IMR-90 (cell line): ENCODE data around the gene RNF103. TPM values are rescaled to one million over a fixed set of nuclear protein-coding genes. Genes with fewer than 3 reads are reported as not detected.

Experiments
- ATAC-seq: fragments of 200-7000 bp; cut with Tn5 transposase; 2 replicates; pipeline ENCODE4 v1.9.1; 2020; ENCODE audit warnings: low read depth, mild to moderate bottlenecking, moderate library complexity
- BruUV-seq: library from RNA; stranded (reverse); fragments of 400-500 nt; replicated peaks from 2 replicates; lab custom pipeline; 2021; lab: Mats Ljungman, UMichigan
- CTCF ChIA-PET: fragments of 300-600 bp; formaldehyde crosslinking; extraction: SDS; loops from one replicate; lab custom pipeline; 2021; ENCODE audit warnings: antibody characterized with exemption; lab: Yijun Ruan, JAX
- POLR2A ChIA-PET: fragments of 300-600 bp; sonication (Branson Sonifier 250); formaldehyde crosslinking; loops from one replicate; lab custom pipeline; 2022; ENCODE audit warnings: antibody characterized with exemption; ENCODE audit not compliant: unreplicated experiment; lab: Charles Lee
- DNase-seq: peaks from one replicate; pipeline ENCODE4 v3.0.0; 2013
- H2AFZ ChIP-seq: replicated peaks from 2 replicates; pipeline ENCODE3; 2013; ENCODE audit warnings: low read length, mild to moderate bottlenecking; ENCODE audit not compliant: poor library complexity
- H2AK5ac ChIP-seq: 2 replicates; pipeline ENCODE4 v1.6.1; 2013; ENCODE audit warnings: low read depth, low read length, inconsistent platforms
- H2AK9ac ChIP-seq: replicated peaks from 2 replicates; pipeline ENCODE3; 2013; ENCODE audit warnings: mild to moderate bottlenecking, low read depth, low read length, moderate library complexity; ENCODE audit not compliant: poor library complexity
- H2BK120ac ChIP-seq: 2 replicates; pipeline ENCODE4 v1.6.1; 2013; ENCODE audit warnings: low read depth, low read length, inconsistent platforms
- H2BK15ac ChIP-seq: 3 replicates; pipeline ENCODE4 v1.6.1; 2013; ENCODE audit warnings: low read depth, low read length, inconsistent platforms
- H2BK20ac ChIP-seq: 2 replicates; pipeline ENCODE4 v1.6.1; 2013; ENCODE audit warnings: low read depth, mild to moderate bottlenecking, inconsistent platforms, low read length, moderate library complexity
- H2BK5ac ChIP-seq: 2 replicates; pipeline ENCODE4 v1.6.1; 2013; ENCODE audit warnings: mild to moderate bottlenecking, low read depth, low read length, inconsistent platforms; ENCODE audit not compliant: poor library complexity, severe bottlenecking
- H3K14ac ChIP-seq: replicated peaks from 2 replicates; pipeline ENCODE4 v1.6.1; 2013; ENCODE audit warnings: low read depth, low read length, inconsistent platforms
- H3K18ac ChIP-seq: 2 replicates; pipeline ENCODE4 v1.6.1; 2013; ENCODE audit warnings: low read depth, low read length, control low read depth
- H3K23ac ChIP-seq: 2 replicates; pipeline ENCODE4 v1.6.1; 2013; ENCODE audit warnings: low read depth, low read length, inconsistent platforms
- H3K27ac ChIP-seq: 2 replicates; pipeline ENCODE4 v1.5.1; 2013; ENCODE audit warnings: mild to moderate bottlenecking, control low read depth, low read length; ENCODE audit not compliant: insufficient read depth
- H3K27me3 ChIP-seq: 2 replicates; pipeline ENCODE4 v1.6.1; 2013; ENCODE audit warnings: low read length; ENCODE audit not compliant: control insufficient read depth, insufficient read depth
- H3K36me3 ChIP-seq: 2 replicates; pipeline ENCODE4 v1.6.1; 2013; ENCODE audit warnings: low read length, mixed read lengths; ENCODE audit not compliant: control insufficient read depth, insufficient read depth
- H3K4ac ChIP-seq: 2 replicates; pipeline ENCODE4 v1.6.1; 2013; ENCODE audit warnings: low read depth, low read length, inconsistent platforms
- H3K4me1 ChIP-seq: 2 replicates; pipeline ENCODE4 v1.6.1; 2013; ENCODE audit warnings: low read length, mixed read lengths; ENCODE audit not compliant: control insufficient read depth, insufficient read depth
- H3K4me2 ChIP-seq: 2 replicates; pipeline ENCODE4 v1.6.1; 2013; ENCODE audit warnings: low read depth, mild to moderate bottlenecking, control low read depth, low read length, moderate library complexity
- H3K4me3 ChIP-seq: 2 replicates; pipeline ENCODE4 v1.5.1; 2013; ENCODE audit warnings: low read depth, mild to moderate bottlenecking, control low read depth, low read length, moderate library complexity; ENCODE audit not compliant: insufficient read depth
- H3K56ac ChIP-seq: 2 replicates; pipeline ENCODE4 v1.6.1; 2013; ENCODE audit warnings: low read length, inconsistent platforms; ENCODE audit not compliant: insufficient read depth; ENCODE audit errors: extremely low read depth
- H3K79me1 ChIP-seq, 2 experiments: 2 replicates each; pipeline ENCODE4 v1.6.1; 2013; ENCODE audit warnings: low read length in 2 of 2, inconsistent platforms in 1 of 2, low read depth in 1 of 2
- H3K9ac ChIP-seq: 2 replicates; pipeline ENCODE4 v1.6.1; 2013; ENCODE audit warnings: low read depth, low read length, control low read depth
- H3K9me1 ChIP-seq: 2 replicates; pipeline ENCODE4 v1.6.1; 2013; ENCODE audit warnings: low read length, inconsistent platforms; ENCODE audit not compliant: insufficient read depth
- H3K9me3 ChIP-seq: 2 replicates; pipeline ENCODE4 v1.6.1; 2013; ENCODE audit warnings: low read length; ENCODE audit not compliant: control insufficient read depth, insufficient read depth
- H4K20me1 ChIP-seq: 2 replicates; pipeline ENCODE4 v1.6.1; 2013; ENCODE audit warnings: low read length, inconsistent platforms; ENCODE audit not compliant: insufficient read depth
- H4K5ac ChIP-seq: 2 replicates; pipeline ENCODE4 v1.6.1; 2013; ENCODE audit warnings: mild to moderate bottlenecking, low read depth, low read length, control low read depth
- H4K8ac ChIP-seq, 2 experiments: 2 replicates each; pipeline ENCODE4 v1.6.1; 2013; ENCODE audit warnings: low read depth in 2 of 2, low read length in 2 of 2, control low read depth in 1 of 2, inconsistent platforms in 1 of 2
- H4K91ac ChIP-seq: 2 replicates; pipeline ENCODE4 v1.6.1; 2013; ENCODE audit warnings: low read depth, low read length, inconsistent platforms; ENCODE audit not compliant: insufficient read depth
- BHLHE40 ChIP-seq: fragments of 150-350 bp; IDR thresholded peaks from 2 replicates; pipeline ENCODE4 v1.6.1; 2016; ENCODE audit warnings: mild to moderate bottlenecking, low read depth, low read length
- CEBPB ChIP-seq: IDR thresholded peaks from 2 replicates; pipeline ENCODE4 v1.6.1; 2012; ENCODE audit warnings: low read depth, low read length, improper control_type of control experiment
- CHD1 ChIP-seq: IDR thresholded peaks from 2 replicates; pipeline ENCODE4 v1.6.1; 2012; ENCODE audit warnings: low read depth, low read length, improper control_type of control experiment
- CTCF ChIP-seq: conservative IDR thresholded peaks from 2 replicates; pipeline ENCODE4 v1.5.1; 2012; ENCODE audit warnings: mild to moderate bottlenecking, low read depth, low read length, improper control_type of control experiment
- ELK1 ChIP-seq: fragments of 150-350 bp; IDR thresholded peaks from 2 replicates; pipeline ENCODE4 v1.6.1; 2016; ENCODE audit warnings: low read depth, mild to moderate bottlenecking, low read length, moderate library complexity, borderline replicate concordance
- FOS ChIP-seq: fragments of 150-350 bp; IDR thresholded peaks from 2 replicates; pipeline ENCODE4 v1.6.1; 2016; ENCODE audit warnings: low read depth, low read length
- MAFK ChIP-seq: IDR thresholded peaks from 2 replicates; pipeline ENCODE4 v1.6.1; 2012; ENCODE audit warnings: low read depth, low read length, improper control_type of control experiment
- MAZ ChIP-seq: IDR thresholded peaks from 2 replicates; pipeline ENCODE4 v1.6.1; 2012; ENCODE audit warnings: low read depth, mild to moderate bottlenecking, low read length, improper control_type of control experiment, moderate library complexity, borderline replicate concordance
- MXI1 ChIP-seq: IDR thresholded peaks from 2 replicates; pipeline ENCODE4 v1.6.1; 2012; ENCODE audit warnings: low read depth, mild to moderate bottlenecking, low read length, moderate library complexity, borderline replicate concordance
- NFE2L2 ChIP-seq: fragments of 150-350 bp; IDR thresholded peaks from 2 replicates; pipeline ENCODE4 v1.6.1; 2016; ENCODE audit warnings: low read depth, mild to moderate bottlenecking, low read length
- POLR2A ChIP-seq: IDR thresholded peaks from 2 replicates; pipeline ENCODE4 v1.6.1; 2012; ENCODE audit warnings: mild to moderate bottlenecking, low read depth, low read length
- RAD21 ChIP-seq: IDR thresholded peaks from 2 replicates; pipeline ENCODE4 v1.6.1; 2012; ENCODE audit warnings: low read length, improper control_type of control experiment
- RCOR1 ChIP-seq: IDR thresholded peaks from 2 replicates; pipeline ENCODE4 v1.6.1; 2012; ENCODE audit warnings: mild to moderate bottlenecking, low read length, improper control_type of control experiment; ENCODE audit not compliant: insufficient replicate concordance
- RFX5 ChIP-seq: IDR thresholded peaks from 2 replicates; pipeline ENCODE4 v1.8.0; 2012; ENCODE audit warnings: low read depth, mild to moderate bottlenecking, low read length, moderate library complexity
- SMC3 ChIP-seq: fragments of 150-350 bp; IDR thresholded peaks from 2 replicates; pipeline ENCODE4 v1.6.1; 2016; ENCODE audit warnings: low read depth, mild to moderate bottlenecking, antibody characterized with exemption, low read length, moderate library complexity
- WGBS, 2 experiments: methylation state at CpG; one replicate each; pipeline versions ENCODE4 v1.1.5 to v1.1.7; 2013; ENCODE audit warnings: missing lambda C conversion rate in 2 of 2; ENCODE audit not compliant: insufficient read length in 1 of 2; ENCODE audit errors: extremely low coverage in 2 of 2; 5-methylcytosine and 5-hydroxymethylcytosine counted together
- dilution Hi-C: fragments of 300-500 bp; cut with HindIII; formaldehyde crosslinking; loops from one replicate; pipeline ENCODE4 v1.14.3; 2018; ENCODE audit warnings: low sequenced_read_pairs; ENCODE audit not compliant: unreplicated experiment
- in situ Hi-C: fragments of 300-500 bp; cut with MboI; formaldehyde crosslinking; loops from 3 replicates; pipeline ENCODE4 v1.14.3; 2019; ENCODE audit warnings: low sequenced_read_pairs, inconsistent platforms, mixed read lengths
- intact Hi-C: fragments of 100-400 bp; cut with micrococcal nuclease; formaldehyde crosslinking; loops from 2 replicates; pipeline ENCODE4 v1.10.0; 2022
- polyA plus RNA-seq, 3 experiments: library from polyadenylated mRNA; depleted of rRNA; stranded (reverse); fragments of >200 nt; gene quantifications; 2 replicates each; pipeline ENCODE4 v1.2.3, GENCODE V29; 2012; ENCODE audit warnings: low replicate concordance in 1 of 3
- total RNA-seq: library from RNA; depleted of rRNA; stranded (reverse); fragments of >200 nt; gene quantifications from 2 replicates; pipeline ENCODE4 v1.2.3, GENCODE V29; 2012
- TF ChIP-seq, protein P1 (sequence below): fragments of 150-350 bp; IDR thresholded peaks from 2 replicates; pipeline ENCODE4 v1.6.1; 2017; ENCODE audit warnings: mild to moderate bottlenecking, antibody characterized with exemption, low read length, low read depth

RNF103 gene
- total and polyA plus RNA-seq, 2 of the 4 experiments (the other 2 are of a cell fraction), result 5.6 to 7.2 TPM

GRCh38 chr2:86633155-86633651 lies 9.5 kb upstream of the RNF103 start:
- dilution Hi-C loops (no loop called here), in situ Hi-C loops (no loop called here)

More at GRCh38 chr2:86633155-86633651, 9.5 kb upstream of the RNF103 start:
- intact Hi-C loops, result no loop called here
- no peaks in the 10 kb centered on the region for H4K20me1 ChIP-seq
- H4K8ac ChIP-seq, result no peak overlapping the region
- no peak overlapping the region for H3K4me2 ChIP-seq
- no peaks in the 10 kb centered on the region for H3K79me1 ChIP-seq
- H3K4ac ChIP-seq, result no peak overlapping the region
- H4K91ac ChIP-seq, result no peak overlapping the region
- ChIA-PET CTCF (no interaction called here), POLR2A (no interaction called here)
- no peak overlapping the region for H2BK120ac ChIP-seq
- no peaks in the 10 kb centered on the region for H3K36me3 ChIP-seq
- H3K9me3 ChIP-seq, result no peaks in the 10 kb centered on the region
- no peak overlapping the region for H3K9ac ChIP-seq
- no peak overlapping the region for H2BK15ac ChIP-seq
- no peak overlapping the region for H3K23ac ChIP-seq
- H3K4me1 ChIP-seq, result no peaks in the 10 kb centered on the region
- no peak overlapping the region for H2BK5ac ChIP-seq
- no peak overlapping the region for H3K56ac ChIP-seq
- no peak overlapping the region for H2AK9ac ChIP-seq
- no peak overlapping the region for H2AFZ ChIP-seq
- peaks cover 3% of the 10 kb centered on the region; the same call in 1 of the 2 replicates for H3K27me3 ChIP-seq
- H2BK20ac ChIP-seq, result no peak overlapping the region
- no peak overlapping the region for H2AK5ac ChIP-seq
- no peak overlapping the region for H3K14ac ChIP-seq
- H3K27ac ChIP-seq, result no peak overlapping the region
- ATAC-seq, result no peak
- DNase-seq, result no peak
- H3K4me3 ChIP-seq, result no peak overlapping the region
- WGBS, 2 experiments, result no CpG with 5 or more reads among the region's 5 CpGs
- H3K18ac ChIP-seq, result no peak overlapping the region
- no peak for TF ChIP-seq CEBPB
- TF ChIP-seq FOS, result no peak
- TF ChIP-seq ELK1, result no peak
- TF ChIP-seq RFX5, result no peak
- no peak for TF ChIP-seq CHD1
- TF ChIP-seq MAZ, result no peak
- TF ChIP-seq MAFK, result no peak
- no peak for TF ChIP-seq POLR2A
- TF ChIP-seq BHLHE40, result no peak
- TF ChIP-seq, protein P1, sequence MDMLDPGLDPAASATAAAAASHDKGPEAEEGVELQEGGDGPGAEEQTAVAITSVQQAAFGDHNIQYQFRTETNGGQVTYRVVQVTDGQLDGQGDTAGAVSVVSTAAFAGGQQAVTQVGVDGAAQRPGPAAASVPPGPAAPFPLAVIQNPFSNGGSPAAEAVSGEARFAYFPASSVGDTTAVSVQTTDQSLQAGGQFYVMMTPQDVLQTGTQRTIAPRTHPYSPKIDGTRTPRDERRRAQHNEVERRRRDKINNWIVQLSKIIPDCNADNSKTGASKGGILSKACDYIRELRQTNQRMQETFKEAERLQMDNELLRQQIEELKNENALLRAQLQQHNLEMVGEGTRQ, result no peak
- TF ChIP-seq RAD21, result no peak
- TF ChIP-seq RCOR1, result no peak
- TF ChIP-seq NFE2L2, result no peak
- no peak for TF ChIP-seq CTCF
- no peak for TF ChIP-seq MXI1
- no peak for TF ChIP-seq SMC3
- no peak overlapping the region for H4K5ac ChIP-seq
- H3K9me1 ChIP-seq, result no peaks in the 10 kb centered on the region
- no TSS peak for BruUV-seq
